ENCODE measurements around the gene HINT2. TPM values are rescaled to one million over a fixed set of nuclear protein-coding genes. Genes with fewer than 3 reads are reported as not detected.

The HINT2 gene
- total RNA-seq, 6 donors from 2014 or later = 15.7 to 57.9 (median 42.2) TPM

GRCh38 chr9:35792826-35793225 is 22.0 kb downstream of the HINT2 start:
- TF ChIP-seq POLR2AphosphoS5 (IDR thresholded peaks at IDR 0.05) (no peak), POLR2A (IDR thresholded peaks at IDR 0.05) (no peak), CTCF (IDR thresholded peaks at IDR 0.05) (no peak), EP300 (IDR thresholded peaks at IDR 0.05) (no peak)
- peak overlapping the region in 1 of 4 donors; percentile 3 for H3K4me3 ChIP-seq
- ATAC-seq (ENCODE audit: low FRiP score in 2 of 2) (no peak), DNase-seq (peak in 1 of 2 donors; percentile 73)
- H3K27ac ChIP-seq = peak overlapping the region in 3 of 4 donors; percentile 26 to 87 (median 50)
- no peaks in the 10 kb centered on the region for H3K9me3 ChIP-seq
- H3K4me1 ChIP-seq = peaks cover 23 to 32% (median 28%) of the 10 kb centered on the region in 4 donors
- H3K36me3 ChIP-seq = no peaks in the 10 kb centered on the region
- whole genome bisulfite sequencing, 2 donors = 90 to 96% methylated on average over 14 of the region's 14 CpGs
- H3K27me3 ChIP-seq = no peaks in the 10 kb centered on the region

- Histone ChIP-seq H3K9me3 (no peaks in the 10 kb centered on the region), H3K36me3 (no peaks in the 10 kb centered on the region), H3K27me3 (no peaks in the 10 kb centered on the region), H3K4me3 (peak overlapping the region in 3 of 4 donors; percentile 44 to 57 (median 49)), H3K27ac (peak overlapping the region; percentile 59 to 88 (median 82)), H3K4me1 (peaks cover 23 to 32% (median 28%) of the 10 kb centered on the region in 4 donors)
- ATAC-seq (ENCODE audit: low FRiP score in 2 of 2) (no peak), DNase-seq (peak in 1 of 2 donors; percentile 82)
- WGBS, 2 donors = 82 to 88% methylated on average over 19 to 34 of the region's 34 CpGs
- TF ChIP-seq EP300 (IDR thresholded peaks at IDR 0.05) (no peak), POLR2A (IDR thresholded peaks at IDR 0.05) (no peak), CTCF (IDR thresholded peaks at IDR 0.05) (no peak), POLR2AphosphoS5 (IDR thresholded peaks at IDR 0.05) (no peak)
Measured at GRCh38 chr9:35792024-35792813, 22.6 kb downstream of the HINT2 start.

GRCh38 chr9:35791297-35791921 is 23.4 kb downstream of the HINT2 start, which contains the start of gene NPR2:
Gene NPR2, plus strand, starts transcription at chr9:35791591. Its CDS starts 818 bp downstream, at chr9:35792409.
- no peaks in the 10 kb centered on the region for H3K9me3 ChIP-seq
- H3K4me1 ChIP-seq = peaks cover 23 to 32% (median 28%) of the 10 kb centered on the region in 4 donors
- peak in 1 of 2 donors; percentile 82 for ATAC-seq (ENCODE audit: low FRiP score in 2 of 2)
- no peaks in the 10 kb centered on the region for H3K36me3 ChIP-seq
- no peak for TF ChIP-seq EP300 (IDR thresholded peaks at IDR 0.05)
- no peak for TF ChIP-seq CTCF (IDR thresholded peaks at IDR 0.05)
- no peak for TF ChIP-seq POLR2AphosphoS5 (IDR thresholded peaks at IDR 0.05)
- no peak for TF ChIP-seq POLR2A (IDR thresholded peaks at IDR 0.05)
- H3K27ac ChIP-seq = peak within 1 kb of the TSS; percentile 59 to 88 (median 82)
- peak in 1 of 2 donors; percentile 90 for DNase-seq
- H3K4me3 ChIP-seq = peak within 1 kb of the TSS in 3 of 4 donors; percentile 44 to 57 (median 49)
- no peaks in the 10 kb centered on the region for H3K27me3 ChIP-seq
- WGBS, 2 donors = 35 to 56% methylated on average over 5 to 16 of the region's 64 CpGs

- ATAC-seq (ENCODE audit: low FRiP score in 2 of 2) = peak; percentile 88 to 92
- H3K4me1 ChIP-seq = peaks cover 23 to 32% (median 28%) of the 10 kb centered on the region in 4 donors
Measured at GRCh38 chr9:35790385-35791296, 24.2 kb downstream of the HINT2 start.

More at GRCh38 chr9:35790385-35791296, 24.2 kb downstream of the HINT2 start:
- Histone ChIP-seq H3K27ac (peak overlapping the region; percentile 59 to 88 (median 82)), H3K27me3 (no peaks in the 10 kb centered on the region), H3K36me3 (peaks cover 0 to 3% (median 0%) of the 10 kb centered on the region in 4 donors), H3K9me3 (no peaks in the 10 kb centered on the region), H3K4me3 (peak overlapping the region in 3 of 4 donors; percentile 44 to 57 (median 49))
- TF ChIP-seq CTCF (IDR thresholded peaks at IDR 0.05) (peak; percentile 73 to 89 (median 84)), POLR2A (IDR thresholded peaks at IDR 0.05) (no peak), POLR2AphosphoS5 (IDR thresholded peaks at IDR 0.05) (peak in 1 of 2 donors; percentile 26), EP300 (IDR thresholded peaks at IDR 0.05) (no peak)
- DNase-seq = peak; percentile 64 to 76
- 47 to 54% methylated on average over 31 to 37 of the region's 37 CpGs for WGBS, 2 donors

All from upper lobe of left lung (tissue), 6 donors.